ENCODE results near the gene CD84. TPM values are rescaled to one million over a fixed set of nuclear protein-coding genes. Genes with fewer than 3 reads are reported as not detected.
"Not testable (repeated sequence)": the region's sequence is repeated elsewhere in the genome, so short reads cannot be mapped to it uniquely, and the experiment has no call there.

Gene CD84
- total RNA-seq, 1 donor from 2014 or later: not detected

- H3K4me3 ChIP-seq: no peak overlapping the region
- H3K4me2 ChIP-seq: no peak overlapping the region
- TF ChIP-seq CTCF (IDR thresholded peaks at IDR 0.05) (no peak), EZH2phosphoT487 (IDR thresholded peaks at IDR 0.05) (no peak), EZH2 (IDR thresholded peaks at IDR 0.05) (no peak)
- Mint-ChIP-seq H3K9me3 (peaks cover 3% of the 10 kb centered on the region), H3K27ac (no peak overlapping the region), H3K4me3 (no peak overlapping the region), H3K27me3 (ENCODE audit: insufficient read depth, low read depth) (no peaks in the 10 kb centered on the region), H3K4me1 (no peaks in the 10 kb centered on the region), H3K36me3 (no peaks in the 10 kb centered on the region)
- no peaks in the 10 kb centered on the region for H3K4me1 ChIP-seq
- no peaks in the 10 kb centered on the region for H3K9me3 ChIP-seq (ENCODE audit: low read depth)
- H2AFZ ChIP-seq (replicated peaks): no peak overlapping the region
- no peaks in the 10 kb centered on the region for H3K36me3 ChIP-seq
- H3F3A ChIP-seq (ENCODE audit: low read depth): no peaks in the 10 kb centered on the region
- no peak for DNase-seq (ENCODE audit: low spot score)
- H3K9ac ChIP-seq: no peak overlapping the region
- H3K27me3 ChIP-seq: no peaks in the 10 kb centered on the region
- no peak overlapping the region for H3K27ac ChIP-seq
- H3K79me2 ChIP-seq (ENCODE audit: low read depth): no peaks in the 10 kb centered on the region
- no peaks in the 10 kb centered on the region for H4K20me1 ChIP-seq (ENCODE audit: low read depth)
Measured at GRCh38 chr1:160567858-160568682, 11.2 kb downstream of the CD84 start.

GRCh38 chr1:160567341-160567740, 12.0 kb downstream of the CD84 start:
- H3K4me3 Mint-ChIP-seq: no peak overlapping the region
- no peaks in the 10 kb centered on the region for H3K79me2 ChIP-seq (ENCODE audit: low read depth)

GRCh38 chr1:160565564-160565963, 13.7 kb downstream of the CD84 start:
- no peak overlapping the region for H3K4me3 ChIP-seq
- Mint-ChIP-seq H3K9me3 (peaks cover 9% of the 10 kb centered on the region), H3K27me3 (ENCODE audit: insufficient read depth, low read depth) (no peaks in the 10 kb centered on the region), H3K27ac (no peak overlapping the region), H3K4me3 (no peak overlapping the region), H3K4me1 (no peaks in the 10 kb centered on the region), H3K36me3 (no peaks in the 10 kb centered on the region)
- no peaks in the 10 kb centered on the region for H4K20me1 ChIP-seq (ENCODE audit: low read depth)
- H3K27me3 ChIP-seq: no peaks in the 10 kb centered on the region
- no peaks in the 10 kb centered on the region for H3K79me2 ChIP-seq (ENCODE audit: low read depth)
- H3K27ac ChIP-seq: no peak overlapping the region
- no peak for TF ChIP-seq EZH2 (IDR thresholded peaks at IDR 0.05)
- TF ChIP-seq EZH2phosphoT487 (IDR thresholded peaks at IDR 0.05): no peak
- no peak for TF ChIP-seq CTCF (IDR thresholded peaks at IDR 0.05)
- no peak overlapping the region for H3K9ac ChIP-seq
- no peak for DNase-seq (ENCODE audit: low spot score)
- H3K4me2 ChIP-seq: no peak overlapping the region
- no peaks in the 10 kb centered on the region for H3K9me3 ChIP-seq (ENCODE audit: low read depth)
- H3K4me1 ChIP-seq: no peaks in the 10 kb centered on the region
- H2AFZ ChIP-seq (replicated peaks): no peak overlapping the region
- no peaks in the 10 kb centered on the region for H3K36me3 ChIP-seq
- no peaks in the 10 kb centered on the region for H3F3A ChIP-seq (ENCODE audit: low read depth)

More at GRCh38 chr1:160567341-160567740, 12.0 kb downstream of the CD84 start:
- no peaks in the 10 kb centered on the region for H3K27me3 Mint-ChIP-seq (ENCODE audit: insufficient read depth, low read depth)
- peak overlapping the region; percentile 34 for H2AFZ ChIP-seq (replicated peaks)
- no peak for DNase-seq (ENCODE audit: low spot score)
- no peaks in the 10 kb centered on the region for H3K4me1 ChIP-seq
- H3K4me3 ChIP-seq: no peak overlapping the region
- H3K36me3 Mint-ChIP-seq: no peaks in the 10 kb centered on the region
- H3F3A ChIP-seq (ENCODE audit: low read depth): no peaks in the 10 kb centered on the region
- no peaks in the 10 kb centered on the region for H4K20me1 ChIP-seq (ENCODE audit: low read depth)
- H3K9me3 Mint-ChIP-seq: peaks cover 6% of the 10 kb centered on the region
- no peaks in the 10 kb centered on the region for H3K36me3 ChIP-seq
- no peaks in the 10 kb centered on the region for H3K9me3 ChIP-seq (ENCODE audit: low read depth)
- H3K27ac Mint-ChIP-seq: no peak overlapping the region
- no peaks in the 10 kb centered on the region for H3K27me3 ChIP-seq
- H3K27ac ChIP-seq: no peak overlapping the region
- no peak for TF ChIP-seq EZH2 (IDR thresholded peaks at IDR 0.05)
- TF ChIP-seq CTCF (IDR thresholded peaks at IDR 0.05): no peak
- no peak for TF ChIP-seq EZH2phosphoT487 (IDR thresholded peaks at IDR 0.05)
- H3K4me2 ChIP-seq: no peak overlapping the region
- H3K4me1 Mint-ChIP-seq: no peaks in the 10 kb centered on the region
- H3K9ac ChIP-seq: no peak overlapping the region

DNA sequence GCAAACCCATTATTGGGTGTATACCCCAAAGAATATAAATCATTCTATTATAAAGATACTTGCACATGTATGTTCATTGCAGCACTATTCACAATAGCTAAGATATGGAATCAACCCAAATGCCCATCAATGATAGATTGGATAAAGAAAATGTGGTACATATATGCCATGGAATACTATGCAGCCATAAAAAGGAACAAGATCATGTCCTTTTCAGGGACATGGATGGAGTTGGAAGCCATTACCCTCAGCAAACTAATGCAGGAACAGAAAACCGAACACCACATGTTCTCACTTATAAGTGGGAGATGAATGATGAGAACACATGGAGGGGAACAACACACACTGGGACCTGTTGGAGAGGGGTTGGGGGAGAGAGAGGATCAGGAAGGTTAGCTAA, 16.1 kb downstream of the CD84 start:
- H3K4me2 ChIP-seq: not testable (repeated sequence)

GRCh38 chr1:160562745-160563144, 16.6 kb downstream of the CD84 start:
- not testable (repeated sequence) for H3F3A ChIP-seq (ENCODE audit: low read depth); H3K27ac Mint-ChIP-seq; H2AFZ ChIP-seq (replicated peaks); H3K36me3 ChIP-seq; DNase-seq (ENCODE audit: low spot score); H3K9me3 ChIP-seq (ENCODE audit: low read depth); H3K27me3 ChIP-seq; H3K4me1 ChIP-seq; H3K4me1 Mint-ChIP-seq; H3K4me2 ChIP-seq; H3K4me3 Mint-ChIP-seq; H3K79me2 ChIP-seq (ENCODE audit: low read depth); H3K4me3 ChIP-seq; H3K9ac ChIP-seq; H3K36me3 Mint-ChIP-seq; H3K27me3 Mint-ChIP-seq (ENCODE audit: insufficient read depth, low read depth); H4K20me1 ChIP-seq (ENCODE audit: low read depth); H3K27ac ChIP-seq
- H3K9me3 Mint-ChIP-seq: peaks cover 10% of the 10 kb centered on the region

More for the DNA sequence above, 16.1 kb downstream of the CD84 start:
- not testable (repeated sequence) for H3K4me3 Mint-ChIP-seq; H3F3A ChIP-seq (ENCODE audit: low read depth); H3K36me3 ChIP-seq; H3K27me3 Mint-ChIP-seq (ENCODE audit: insufficient read depth, low read depth); H3K4me3 ChIP-seq; H2AFZ ChIP-seq (replicated peaks); H3K4me1 ChIP-seq; H3K79me2 ChIP-seq (ENCODE audit: low read depth); DNase-seq (ENCODE audit: low spot score); H3K36me3 Mint-ChIP-seq; H3K27ac Mint-ChIP-seq; H3K27ac ChIP-seq; H3K9ac ChIP-seq; H3K9me3 ChIP-seq (ENCODE audit: low read depth); H3K4me1 Mint-ChIP-seq; H4K20me1 ChIP-seq (ENCODE audit: low read depth); H3K27me3 ChIP-seq
- peaks cover 10% of the 10 kb centered on the region for H3K9me3 Mint-ChIP-seq

All from neural progenitor cell (in vitro differentiated cells).